ENCODE data around the gene OMD.

DNA sequence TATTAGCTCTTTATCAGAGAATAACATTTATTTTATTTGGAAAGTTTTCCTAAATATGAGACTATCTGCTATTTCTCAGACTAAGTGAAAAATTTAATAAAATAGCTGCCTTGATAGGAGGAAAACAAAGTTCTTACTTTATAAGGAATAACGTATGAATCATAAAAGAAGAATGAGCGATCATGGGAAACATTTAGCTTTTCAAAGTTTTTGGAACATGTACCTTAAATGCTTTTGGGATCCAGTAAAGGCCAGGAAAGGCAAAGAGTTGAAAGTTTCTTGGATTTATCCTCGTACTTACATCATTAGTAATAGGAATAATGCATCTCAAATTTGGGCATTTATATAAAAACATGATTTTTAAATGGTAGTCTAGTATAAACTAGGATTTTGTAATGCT, 39.3 kb downstream of the OMD start:
- TF ChIP-seq EZH2 (IDR thresholded peaks at IDR 0.05; ENCODE audit: low read depth, low read length, severe bottlenecking), result no peak
- TF ChIP-seq TCF12 (IDR thresholded peaks at IDR 0.05; ENCODE audit: low read depth, low read length), result no peak
- TF ChIP-seq, protein P1, sequence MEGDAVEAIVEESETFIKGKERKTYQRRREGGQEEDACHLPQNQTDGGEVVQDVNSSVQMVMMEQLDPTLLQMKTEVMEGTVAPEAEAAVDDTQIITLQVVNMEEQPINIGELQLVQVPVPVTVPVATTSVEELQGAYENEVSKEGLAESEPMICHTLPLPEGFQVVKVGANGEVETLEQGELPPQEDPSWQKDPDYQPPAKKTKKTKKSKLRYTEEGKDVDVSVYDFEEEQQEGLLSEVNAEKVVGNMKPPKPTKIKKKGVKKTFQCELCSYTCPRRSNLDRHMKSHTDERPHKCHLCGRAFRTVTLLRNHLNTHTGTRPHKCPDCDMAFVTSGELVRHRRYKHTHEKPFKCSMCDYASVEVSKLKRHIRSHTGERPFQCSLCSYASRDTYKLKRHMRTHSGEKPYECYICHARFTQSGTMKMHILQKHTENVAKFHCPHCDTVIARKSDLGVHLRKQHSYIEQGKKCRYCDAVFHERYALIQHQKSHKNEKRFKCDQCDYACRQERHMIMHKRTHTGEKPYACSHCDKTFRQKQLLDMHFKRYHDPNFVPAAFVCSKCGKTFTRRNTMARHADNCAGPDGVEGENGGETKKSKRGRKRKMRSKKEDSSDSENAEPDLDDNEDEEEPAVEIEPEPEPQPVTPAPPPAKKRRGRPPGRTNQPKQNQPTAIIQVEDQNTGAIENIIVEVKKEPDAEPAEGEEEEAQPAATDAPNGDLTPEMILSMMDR (IDR thresholded peaks at IDR 0.05; ENCODE audit: control extremely low read depth in 1 of 3, insufficient read depth in 1 of 3, low read depth in 1 of 3, low read length in 3 of 3), result no peak
- TF ChIP-seq EP300 (IDR thresholded peaks at IDR 0.05; ENCODE audit: borderline replicate concordance in 1 of 2, low read depth in 2 of 2, low read length in 2 of 2), result no peak
- TF ChIP-seq GTF2F1 (IDR thresholded peaks at IDR 0.05; ENCODE audit: borderline replicate concordance, low read depth, low read length), result no peak

Data from H1 (cell line).